ENCODE measurements around the gene DCDC2B. TPM values are rescaled to one million over a fixed set of nuclear protein-coding genes. Genes with fewer than 3 reads are reported as not detected.

The DCDC2B gene
- total and polyA plus RNA-seq, 10 of the 15 experiments (the other 5 are each of a cell fraction or from before 2014, with no cell fraction given) = 0.12 to 0.21 (median 0.15) TPM; not detected in 7

DNA sequence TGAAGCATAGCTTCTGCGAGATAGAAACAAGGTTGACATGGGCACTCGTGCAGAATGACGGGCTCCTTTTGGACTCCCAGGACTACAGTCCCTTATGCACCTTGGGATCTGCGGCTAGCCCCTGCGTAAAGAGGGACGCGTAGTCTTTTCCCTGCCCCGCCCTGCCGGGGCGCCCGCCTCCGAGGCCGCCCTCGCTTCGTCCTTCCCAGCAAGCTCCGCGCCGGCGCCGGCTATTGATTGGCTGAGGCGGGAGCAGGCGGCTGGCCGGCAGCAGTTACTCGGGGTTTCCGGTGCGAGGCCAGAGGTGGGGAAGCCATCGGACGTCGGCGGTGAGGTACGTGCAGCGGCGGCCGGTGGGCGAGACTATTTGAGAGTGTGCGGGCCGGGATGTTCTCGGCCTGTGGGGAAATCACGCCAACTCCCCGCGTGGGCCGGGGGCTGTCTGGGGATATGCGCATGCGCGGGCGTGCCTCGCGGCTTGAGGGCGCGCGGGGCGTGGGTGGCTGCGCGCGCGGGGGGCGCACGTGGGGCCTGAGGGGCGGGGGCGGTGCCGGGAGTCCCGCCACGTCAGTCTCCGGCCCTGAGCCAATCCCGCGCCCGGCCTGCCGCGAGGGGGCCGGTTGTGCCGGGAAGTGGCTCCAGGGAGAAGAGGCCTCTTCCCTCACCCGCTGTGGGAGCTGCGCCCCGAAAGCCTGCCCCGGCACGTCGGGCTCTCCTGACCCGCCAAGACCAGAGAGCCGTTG is 29.3 kb upstream of the DCDC2B start, which contains the start of gene TXLNA (continued):
- peak; percentile 13 for TF ChIP-seq SIX5 (IDR thresholded peaks at IDR 0.05; ENCODE audit: low read depth, low read length, severe bottlenecking)
- TF ChIP-seq EED (IDR thresholded peaks at IDR 0.05; ENCODE audit: low read depth) = no peak; the same call in 1 of the 2 replicates
- TF ChIP-seq, protein P1, sequence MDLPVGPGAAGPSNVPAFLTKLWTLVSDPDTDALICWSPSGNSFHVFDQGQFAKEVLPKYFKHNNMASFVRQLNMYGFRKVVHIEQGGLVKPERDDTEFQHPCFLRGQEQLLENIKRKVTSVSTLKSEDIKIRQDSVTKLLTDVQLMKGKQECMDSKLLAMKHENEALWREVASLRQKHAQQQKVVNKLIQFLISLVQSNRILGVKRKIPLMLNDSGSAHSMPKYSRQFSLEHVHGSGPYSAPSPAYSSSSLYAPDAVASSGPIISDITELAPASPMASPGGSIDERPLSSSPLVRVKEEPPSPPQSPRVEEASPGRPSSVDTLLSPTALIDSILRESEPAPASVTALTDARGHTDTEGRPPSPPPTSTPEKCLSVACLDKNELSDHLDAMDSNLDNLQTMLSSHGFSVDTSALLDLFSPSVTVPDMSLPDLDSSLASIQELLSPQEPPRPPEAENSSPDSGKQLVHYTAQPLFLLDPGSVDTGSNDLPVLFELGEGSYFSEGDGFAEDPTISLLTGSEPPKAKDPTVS (IDR thresholded peaks at IDR 0.05; ENCODE audit: low read depth, low read length) = 0 out of 2 replicates have a peak, but pooled peaks have one; percentile 32
- peak; percentile 90 for TF ChIP-seq MXI1 (IDR thresholded peaks at IDR 0.05; ENCODE audit: low read depth, low read length)
- peak; percentile 96 for TF ChIP-seq POLR2AphosphoS5 (IDR thresholded peaks at IDR 0.05; ENCODE audit: low read length)
- TF ChIP-seq CBFB (IDR thresholded peaks at IDR 0.05; ENCODE audit: low read depth) = peak; percentile 19
- TF ChIP-seq, protein P2, sequence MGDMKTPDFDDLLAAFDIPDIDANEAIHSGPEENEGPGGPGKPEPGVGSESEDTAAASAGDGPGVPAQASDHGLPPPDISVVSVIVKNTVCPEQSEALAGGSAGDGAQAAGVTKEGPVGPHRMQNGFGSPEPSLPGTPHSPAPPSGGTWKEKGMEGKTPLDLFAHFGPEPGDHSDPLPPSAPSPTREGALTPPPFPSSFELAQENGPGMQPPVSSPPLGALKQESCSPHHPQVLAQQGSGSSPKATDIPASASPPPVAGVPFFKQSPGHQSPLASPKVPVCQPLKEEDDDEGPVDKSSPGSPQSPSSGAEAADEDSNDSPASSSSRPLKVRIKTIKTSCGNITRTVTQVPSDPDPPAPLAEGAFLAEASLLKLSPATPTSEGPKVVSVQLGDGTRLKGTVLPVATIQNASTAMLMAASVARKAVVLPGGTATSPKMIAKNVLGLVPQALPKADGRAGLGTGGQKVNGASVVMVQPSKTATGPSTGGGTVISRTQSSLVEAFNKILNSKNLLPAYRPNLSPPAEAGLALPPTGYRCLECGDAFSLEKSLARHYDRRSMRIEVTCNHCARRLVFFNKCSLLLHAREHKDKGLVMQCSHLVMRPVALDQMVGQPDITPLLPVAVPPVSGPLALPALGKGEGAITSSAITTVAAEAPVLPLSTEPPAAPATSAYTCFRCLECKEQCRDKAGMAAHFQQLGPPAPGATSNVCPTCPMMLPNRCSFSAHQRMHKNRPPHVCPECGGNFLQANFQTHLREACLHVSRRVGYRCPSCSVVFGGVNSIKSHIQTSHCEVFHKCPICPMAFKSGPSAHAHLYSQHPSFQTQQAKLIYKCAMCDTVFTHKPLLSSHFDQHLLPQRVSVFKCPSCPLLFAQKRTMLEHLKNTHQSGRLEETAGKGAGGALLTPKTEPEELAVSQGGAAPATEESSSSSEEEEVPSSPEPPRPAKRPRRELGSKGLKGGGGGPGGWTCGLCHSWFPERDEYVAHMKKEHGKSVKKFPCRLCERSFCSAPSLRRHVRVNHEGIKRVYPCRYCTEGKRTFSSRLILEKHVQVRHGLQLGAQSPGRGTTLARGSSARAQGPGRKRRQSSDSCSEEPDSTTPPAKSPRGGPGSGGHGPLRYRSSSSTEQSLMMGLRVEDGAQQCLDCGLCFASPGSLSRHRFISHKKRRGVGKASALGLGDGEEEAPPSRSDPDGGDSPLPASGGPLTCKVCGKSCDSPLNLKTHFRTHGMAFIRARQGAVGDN (IDR thresholded peaks at IDR 0.05) = peak; percentile 100
- TF ChIP-seq, protein P3, sequence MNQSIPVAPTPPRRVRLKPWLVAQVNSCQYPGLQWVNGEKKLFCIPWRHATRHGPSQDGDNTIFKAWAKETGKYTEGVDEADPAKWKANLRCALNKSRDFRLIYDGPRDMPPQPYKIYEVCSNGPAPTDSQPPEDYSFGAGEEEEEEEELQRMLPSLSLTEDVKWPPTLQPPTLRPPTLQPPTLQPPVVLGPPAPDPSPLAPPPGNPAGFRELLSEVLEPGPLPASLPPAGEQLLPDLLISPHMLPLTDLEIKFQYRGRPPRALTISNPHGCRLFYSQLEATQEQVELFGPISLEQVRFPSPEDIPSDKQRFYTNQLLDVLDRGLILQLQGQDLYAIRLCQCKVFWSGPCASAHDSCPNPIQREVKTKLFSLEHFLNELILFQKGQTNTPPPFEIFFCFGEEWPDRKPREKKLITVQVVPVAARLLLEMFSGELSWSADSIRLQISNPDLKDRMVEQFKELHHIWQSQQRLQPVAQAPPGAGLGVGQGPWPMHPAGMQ (IDR thresholded peaks at IDR 0.05; ENCODE audit: borderline replicate concordance) = no peak
- TF ChIP-seq TCF3 (IDR thresholded peaks at IDR 0.05; ENCODE audit: borderline replicate concordance, insufficient read depth, low read depth, low read length) = peak; percentile 53; the same call in 1 of the 2 replicates
- peak; percentile 62; the same call in 1 of the 2 replicates for TF ChIP-seq SMAD5 (IDR thresholded peaks at IDR 0.05; ENCODE audit: low read depth)
- TF ChIP-seq GABPA (IDR thresholded peaks at IDR 0.05; ENCODE audit: low read depth) = peak; percentile 72; the same call in 1 of the 2 replicates
- peak; percentile 82; the same call in 1 of the 2 replicates for TF ChIP-seq DPF2 (IDR thresholded peaks at IDR 0.05)
- 0 out of 2 replicates have a peak, but pooled peaks have one; percentile 4 for TF ChIP-seq PAX5 (IDR thresholded peaks at IDR 0.05; ENCODE audit: borderline replicate concordance, low read depth, low read length)
- TF ChIP-seq ESRRA (IDR thresholded peaks at IDR 0.05; ENCODE audit: low read length) = no peak
- peak in 1 of 2 experiments; percentile 14; a peak in 1 of 4 replicates for TF ChIP-seq CEBPB (IDR thresholded peaks at IDR 0.05; ENCODE audit: borderline replicate concordance in 1 of 2, low read depth in 2 of 2, low read length in 2 of 2)
- peak; percentile 27 for TF ChIP-seq RUNX3 (IDR thresholded peaks at IDR 0.05; ENCODE audit: low read length)
- TF ChIP-seq IKZF1 (conservative IDR thresholded peaks at IDR 0.05) = peak; percentile 90
- TF ChIP-seq, protein P4, sequence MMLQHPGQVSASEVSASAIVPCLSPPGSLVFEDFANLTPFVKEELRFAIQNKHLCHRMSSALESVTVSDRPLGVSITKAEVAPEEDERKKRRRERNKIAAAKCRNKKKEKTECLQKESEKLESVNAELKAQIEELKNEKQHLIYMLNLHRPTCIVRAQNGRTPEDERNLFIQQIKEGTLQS (IDR thresholded peaks at IDR 0.05; ENCODE audit: borderline replicate concordance, extremely low read depth, low read depth, low read length) = no peak; the same call in 1 of the 2 replicates
- peak; percentile 30; the same call in 1 of the 2 replicates for TF ChIP-seq ZNF24 (IDR thresholded peaks at IDR 0.05)
- peak; percentile 64; the same call in 1 of the 2 replicates for TF ChIP-seq CREM (IDR thresholded peaks at IDR 0.05; ENCODE audit: low read depth)
- TF ChIP-seq SMARCA5 (IDR thresholded peaks at IDR 0.05) = 0 out of 2 replicates have a peak, but pooled peaks have one; percentile 48
- peak; percentile 96 for TF ChIP-seq GATAD2B (conservative IDR thresholded peaks at IDR 0.05; ENCODE audit: low read depth)
- no peak for TF ChIP-seq SPI1 (IDR thresholded peaks at IDR 0.05; ENCODE audit: borderline replicate concordance, insufficient read depth, low read depth, low read length)
- no peak for TF ChIP-seq FOXM1 (IDR thresholded peaks at IDR 0.05; ENCODE audit: low read depth, low read length)

All from GM12878 (cell line).